Lung (tissue), 12 donors: ENCODE results near the gene MYBBP1A. TPM values are rescaled to one million over a fixed set of nuclear protein-coding genes. Genes with fewer than 3 reads are reported as not detected.

Experiments
- ATAC-seq: fragments of 200-7000 bp; cut with Tn5 transposase; one replicate; pipeline ENCODE4 v1.9.1; 2020; ENCODE audit warnings: moderate number of reproducible peaks; ENCODE audit not compliant: insufficient read depth, low FRiP score
- DNase-seq, 3 donors: peaks; one replicate each; pipeline ENCODE4 v3.0.0-alpha.2; 2013 to 2017
- H3K27ac ChIP-seq, 2 donors: one replicate each; pipeline ENCODE4 v1.5.1; 2013; ENCODE audit warnings: mild to moderate bottlenecking in 2 of 2, moderate library complexity in 2 of 2, control low read depth in 1 of 2, inconsistent platforms in 1 of 2, low read depth in 1 of 2, low read length in 1 of 2
- H3K27me3 ChIP-seq, 3 donors: one replicate each; pipeline ENCODE4 v1.5.1; 2013; ENCODE audit warnings: low read length in 2 of 3; ENCODE audit not compliant: control insufficient read depth in 3 of 3, insufficient read depth in 3 of 3
- H3K36me3 ChIP-seq, 4 donors: one replicate each; pipeline ENCODE4 v1.5.1; 2013; ENCODE audit warnings: low read length in 4 of 4, mild to moderate bottlenecking in 1 of 4, moderate library complexity in 1 of 4; ENCODE audit not compliant: control insufficient read depth in 4 of 4, insufficient read depth in 4 of 4
- H3K4me1 ChIP-seq, 5 donors: one replicate each; pipeline ENCODE4 v1.5.1; 2013; ENCODE audit warnings: low read length in 5 of 5, mild to moderate bottlenecking in 2 of 5, moderate library complexity in 1 of 5; ENCODE audit not compliant: control insufficient read depth in 5 of 5, insufficient read depth in 5 of 5
- H3K4me3 ChIP-seq: one replicate; pipeline ENCODE4 v1.5.1; 2013; ENCODE audit warnings: mild to moderate bottlenecking, control low read depth, moderate library complexity
- H3K9ac ChIP-seq, 2 donors: one replicate each; pipeline ENCODE4 v1.5.1; 2013; ENCODE audit warnings: low read length in 2 of 2, control low read depth in 1 of 2; ENCODE audit not compliant: insufficient read depth in 1 of 2
- H3K9me3 ChIP-seq, 4 donors: one replicate each; pipeline ENCODE4 v1.5.1; 2013; ENCODE audit warnings: low read length in 3 of 4, mild to moderate bottlenecking in 1 of 4, moderate library complexity in 1 of 4; ENCODE audit not compliant: control insufficient read depth in 4 of 4, insufficient read depth in 3 of 4
- WGBS, 2 donors: extraction: QIAGEN DNeasy Blood & Tissue Kit; methylation state at CpG; one replicate each; pipeline ENCODE4 v1.1.7; 2013; 5-methylcytosine and 5-hydroxymethylcytosine counted together
- polyA plus RNA-seq, 2 donors: library from polyadenylated mRNA; stranded (reverse); fragments of 200-250 nt; gene quantifications; one replicate each; pipeline ENCODE4 v1.2.1, GENCODE V29; 2013
- total RNA-seq, 2 donors: library from RNA; depleted of rRNA in 1 of 2; stranded (reverse); fragments of >200 nt in 1 of 2; gene quantifications; one replicate each; pipeline ENCODE4 v1.2.1, GENCODE V29; 2014 to 2021
- TF ChIP-seq, protein P1 (sequence below): IDR thresholded peaks from 2 replicates; pipeline ENCODE4 v1.5.1; 2012; ENCODE audit warnings: mild to moderate bottlenecking; ENCODE audit errors: control extremely low read depth, extremely low read depth
- donor health status: control.
- donor health status: control.
- donor health status: Bipolar disorder and iron deficiency.
- donor health status: healthy.
- donor health status: DM: yes; HTN: yes; CAD: no.

The MYBBP1A gene
- total and polyA plus RNA-seq, 4 donors = 21.2 to 71.7 (median 34.4) TPM

DNA sequence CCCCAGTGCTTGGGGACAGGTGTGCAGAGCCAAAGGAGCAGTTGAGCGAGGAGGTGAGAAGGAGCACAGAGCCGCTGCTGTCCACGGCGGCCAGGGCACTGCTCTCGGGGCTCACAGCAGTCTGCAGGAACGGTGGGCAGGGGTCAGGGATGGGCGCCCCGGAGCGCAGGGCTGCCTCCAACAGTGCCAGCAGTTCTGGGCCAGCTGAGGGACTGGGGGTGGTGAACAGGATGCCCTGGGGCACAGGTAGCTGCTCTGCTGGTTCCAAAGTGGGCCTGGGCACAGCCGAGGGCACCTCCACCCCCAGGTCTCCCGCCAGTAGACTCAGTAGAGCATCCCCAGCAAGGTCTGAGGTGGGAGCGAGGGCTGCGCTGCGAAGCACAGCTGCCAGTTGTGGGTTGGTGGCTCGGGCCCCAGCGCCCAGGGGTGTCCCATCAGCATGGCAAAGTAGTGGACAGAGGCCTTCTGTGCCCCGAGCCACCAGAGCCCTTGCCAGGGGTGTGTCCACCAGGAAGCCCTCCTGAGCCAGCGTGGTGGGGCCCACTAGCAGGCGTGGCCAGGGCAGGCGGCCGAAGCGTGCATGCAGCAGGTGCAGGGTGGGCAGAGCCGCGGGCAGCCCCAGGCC, 3.3 kb upstream of the MYBBP1A start:
- ATAC-seq (no peak), DNase-seq (no peak)
- H3K27ac ChIP-seq = no peak overlapping the region
- no peak overlapping the region for H3K9ac ChIP-seq
- no peaks in the 10 kb centered on the region for H3K27me3 ChIP-seq
- H3K4me1 ChIP-seq = peaks cover 0 to 23% (median 13%) of the 10 kb centered on the region in 5 donors
- 92 to 99% methylated on average over 24 of the region's 24 CpGs for WGBS, 2 donors
- no peaks in the 10 kb centered on the region for H3K9me3 ChIP-seq
- no peak overlapping the region for H3K4me3 ChIP-seq
- TF ChIP-seq, protein P1, sequence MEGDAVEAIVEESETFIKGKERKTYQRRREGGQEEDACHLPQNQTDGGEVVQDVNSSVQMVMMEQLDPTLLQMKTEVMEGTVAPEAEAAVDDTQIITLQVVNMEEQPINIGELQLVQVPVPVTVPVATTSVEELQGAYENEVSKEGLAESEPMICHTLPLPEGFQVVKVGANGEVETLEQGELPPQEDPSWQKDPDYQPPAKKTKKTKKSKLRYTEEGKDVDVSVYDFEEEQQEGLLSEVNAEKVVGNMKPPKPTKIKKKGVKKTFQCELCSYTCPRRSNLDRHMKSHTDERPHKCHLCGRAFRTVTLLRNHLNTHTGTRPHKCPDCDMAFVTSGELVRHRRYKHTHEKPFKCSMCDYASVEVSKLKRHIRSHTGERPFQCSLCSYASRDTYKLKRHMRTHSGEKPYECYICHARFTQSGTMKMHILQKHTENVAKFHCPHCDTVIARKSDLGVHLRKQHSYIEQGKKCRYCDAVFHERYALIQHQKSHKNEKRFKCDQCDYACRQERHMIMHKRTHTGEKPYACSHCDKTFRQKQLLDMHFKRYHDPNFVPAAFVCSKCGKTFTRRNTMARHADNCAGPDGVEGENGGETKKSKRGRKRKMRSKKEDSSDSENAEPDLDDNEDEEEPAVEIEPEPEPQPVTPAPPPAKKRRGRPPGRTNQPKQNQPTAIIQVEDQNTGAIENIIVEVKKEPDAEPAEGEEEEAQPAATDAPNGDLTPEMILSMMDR = no peak
- H3K36me3 ChIP-seq = peaks cover 0 to 4% (median 0%) of the 10 kb centered on the region in 4 donors

DNA sequence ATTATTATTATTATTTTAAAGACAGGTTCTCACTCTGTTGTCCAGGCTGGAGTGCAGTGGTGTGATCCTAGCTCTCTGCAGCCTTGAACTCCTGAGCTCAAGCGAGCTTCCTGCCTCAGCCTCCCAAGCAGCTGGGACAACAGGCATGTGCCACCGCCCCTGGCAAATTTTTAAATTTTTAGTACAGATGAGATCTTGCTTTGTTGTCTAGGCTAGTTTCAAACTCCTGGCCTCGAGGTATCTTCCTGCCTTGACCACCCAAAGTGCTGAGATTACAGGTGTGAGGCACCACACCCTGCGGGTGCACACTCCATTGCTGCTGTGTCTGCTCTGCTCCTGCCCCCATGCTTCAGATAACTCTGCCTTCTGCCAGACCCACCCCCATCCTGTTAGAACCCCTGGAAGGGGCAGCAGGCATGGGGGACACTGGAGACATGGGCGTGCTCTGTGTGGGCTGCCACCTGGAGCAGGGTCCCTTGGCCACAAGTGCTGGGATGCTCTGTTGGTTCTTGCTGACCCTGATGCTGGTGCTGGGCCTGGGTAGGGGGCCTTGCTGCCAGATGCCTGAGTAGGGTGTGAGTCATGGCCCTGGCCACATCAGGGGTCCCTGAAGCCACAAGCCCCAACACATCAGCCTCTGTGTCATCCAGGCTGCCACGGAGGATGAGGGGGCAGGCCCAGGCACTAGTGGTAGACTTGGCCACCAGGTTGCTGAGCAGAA, 2.6 kb upstream of the MYBBP1A start:
- Histone ChIP-seq H3K27ac (no peak overlapping the region), H3K4me1 (peaks cover 0 to 23% (median 13%) of the 10 kb centered on the region in 5 donors), H3K4me3 (no peak overlapping the region), H3K36me3 (peaks cover 0 to 9% (median 0%) of the 10 kb centered on the region in 4 donors), H3K9ac (no peak overlapping the region), H3K9me3 (no peaks in the 10 kb centered on the region), H3K27me3 (no peaks in the 10 kb centered on the region)
- TF ChIP-seq, protein P1 = no peak
- ATAC-seq = no peak
- DNase-seq = no peak
- WGBS, 2 donors = 94 to 95% methylated on average over 6 of the region's 6 CpGs

DNA sequence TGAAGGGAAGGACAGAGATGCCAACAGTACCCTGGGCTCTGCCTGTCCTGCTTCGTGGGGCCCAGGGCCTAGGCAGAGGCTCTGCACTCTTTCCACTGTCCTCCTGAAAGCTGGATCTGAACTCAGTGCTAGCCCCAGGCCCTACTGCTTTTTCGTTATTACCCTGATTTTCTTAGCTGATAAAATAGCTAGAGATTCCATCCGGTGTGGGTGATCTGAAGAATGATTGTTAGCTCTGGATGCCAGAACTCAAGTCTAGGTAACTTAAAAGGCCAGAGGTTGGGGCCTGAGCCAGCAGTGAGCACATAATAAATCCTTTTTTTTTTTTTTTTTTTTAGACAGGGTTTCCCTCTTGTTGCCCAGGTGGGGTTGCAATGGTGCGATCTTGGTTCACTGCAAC, 1.8 kb upstream of the MYBBP1A start:
- Histone ChIP-seq H3K27me3 (no peaks in the 10 kb centered on the region), H3K36me3 (peaks cover 0 to 16% (median 3%) of the 10 kb centered on the region in 4 donors), H3K4me1 (peaks cover 0 to 23% (median 13%) of the 10 kb centered on the region in 5 donors), H3K9me3 (no peaks in the 10 kb centered on the region), H3K4me3 (no peak overlapping the region), H3K27ac (no peak overlapping the region), H3K9ac (no peak overlapping the region)
- 95 to 96% methylated on average over 4 of the region's 4 CpGs for WGBS, 2 donors
- TF ChIP-seq, protein P1 = no peak
- DNase-seq = no peak
- ATAC-seq = no peak
